Measurements from ENCODE around the gene GFM2. TPM values are rescaled to one million over a fixed set of nuclear protein-coding genes. Genes with fewer than 3 reads are reported as not detected.
"Not testable (repeated sequence)": the region's sequence is repeated elsewhere in the genome, so short reads cannot be mapped to it uniquely, and the experiment has no call there.

The GFM2 gene
- total RNA-seq, 1 experiment from 2014 or later: 46.8 TPM

DNA sequence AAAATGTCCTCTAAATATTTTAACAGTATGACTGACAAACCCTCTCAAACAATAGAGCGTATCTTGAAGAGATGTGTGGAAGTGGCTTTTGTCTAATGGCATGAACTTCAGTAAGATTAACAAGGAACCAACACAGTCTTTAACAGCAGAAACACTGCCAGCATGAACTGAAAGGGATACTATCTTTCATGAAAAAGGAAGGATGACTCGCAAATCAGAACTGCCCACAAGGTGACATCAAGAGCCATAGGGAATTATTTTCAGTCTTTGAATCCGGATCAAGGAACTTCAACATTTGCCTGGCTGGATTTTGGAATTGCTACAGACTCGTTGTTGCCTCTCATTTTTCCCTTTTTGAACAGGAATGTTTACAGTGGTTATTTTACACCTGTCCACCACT lies 87.0 kb downstream of the GFM2 start:
- no peak for DNase-seq
- no peaks in the 10 kb centered on the region for H3K27me3 ChIP-seq (ENCODE audit: control insufficient read depth, insufficient read depth, low read length)
- H3K36me3 ChIP-seq (replicated peaks; ENCODE audit: control insufficient read depth, insufficient read depth, low read length): no peaks in the 10 kb centered on the region
- no peak overlapping the region for H3K4me3 ChIP-seq (ENCODE audit: insufficient read depth, low read depth, low read length)

DNA sequence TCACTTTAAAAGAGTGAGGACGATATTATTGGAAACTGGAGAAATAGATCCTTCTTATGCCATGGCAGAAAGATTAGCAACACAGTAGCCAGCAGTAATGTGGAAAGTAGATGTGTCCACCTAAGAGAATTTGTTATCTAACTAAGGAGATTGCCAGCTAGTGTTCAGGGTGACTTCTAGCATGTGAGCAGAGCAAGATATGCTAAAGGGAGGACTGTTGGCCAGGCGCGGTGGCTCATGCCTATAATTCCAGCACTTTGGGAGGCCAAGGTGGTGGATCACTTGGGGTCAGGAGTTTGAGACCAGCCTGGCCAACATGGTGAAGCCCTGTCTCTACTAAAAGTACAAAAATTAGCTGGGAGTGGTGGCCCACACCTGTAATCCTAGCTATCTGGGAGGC lies 87.6 kb downstream of the GFM2 start:
- not testable (repeated sequence) for H3K4me3 ChIP-seq (ENCODE audit: insufficient read depth, low read depth, low read length); H3K27me3 ChIP-seq (ENCODE audit: control insufficient read depth, insufficient read depth, low read length); DNase-seq; H3K36me3 ChIP-seq (replicated peaks; ENCODE audit: control insufficient read depth, insufficient read depth, low read length)

DNA sequence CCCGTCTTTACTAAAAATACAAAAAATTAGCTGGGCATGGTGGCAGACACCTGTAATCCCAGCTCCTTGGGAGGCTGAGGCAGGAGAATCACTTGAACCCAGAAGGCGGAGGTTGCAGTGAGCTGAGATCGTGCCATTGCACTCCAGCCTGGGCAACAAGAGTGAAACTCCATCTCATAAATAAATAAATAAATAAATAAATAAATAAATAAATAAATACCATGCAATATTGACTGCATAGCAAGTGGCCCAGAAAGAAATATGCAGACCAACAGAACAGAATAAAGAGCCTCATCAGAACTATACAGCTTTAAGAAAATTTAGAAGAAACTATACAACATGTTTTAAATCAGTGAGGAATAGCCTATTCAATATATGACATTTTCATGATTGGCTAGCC lies 88.8 kb downstream of the GFM2 start:
- not testable (repeated sequence) for H3K27me3 ChIP-seq (ENCODE audit: control insufficient read depth, insufficient read depth, low read length); H3K4me3 ChIP-seq (ENCODE audit: insufficient read depth, low read depth, low read length); H3K36me3 ChIP-seq (replicated peaks; ENCODE audit: control insufficient read depth, insufficient read depth, low read length); DNase-seq

DNA sequence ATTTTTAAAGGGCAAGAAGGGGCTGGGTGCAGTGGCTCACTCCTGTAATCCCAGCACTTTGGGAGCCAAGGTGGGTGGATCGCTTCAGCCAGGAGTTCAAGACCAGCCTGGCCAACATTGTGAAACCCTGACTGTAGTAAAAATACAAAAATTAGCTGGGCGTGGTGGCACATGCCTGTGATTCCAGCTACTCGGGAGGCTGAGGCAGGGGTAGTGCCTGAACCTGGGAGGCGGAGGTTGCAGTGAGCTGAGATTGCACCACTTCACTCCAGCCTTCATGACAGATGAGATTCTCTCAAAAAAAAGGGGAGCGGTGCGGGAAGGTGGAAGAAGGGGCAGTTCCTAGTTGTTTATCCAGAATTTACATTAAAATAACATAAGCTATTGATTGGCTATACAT lies 90.5 kb downstream of the GFM2 start:
- H3K4me3 ChIP-seq (ENCODE audit: insufficient read depth, low read depth, low read length); H3K36me3 ChIP-seq (replicated peaks; ENCODE audit: control insufficient read depth, insufficient read depth, low read length); H3K27me3 ChIP-seq (ENCODE audit: control insufficient read depth, insufficient read depth, low read length); DNase-seq: not testable (repeated sequence)

DNA sequence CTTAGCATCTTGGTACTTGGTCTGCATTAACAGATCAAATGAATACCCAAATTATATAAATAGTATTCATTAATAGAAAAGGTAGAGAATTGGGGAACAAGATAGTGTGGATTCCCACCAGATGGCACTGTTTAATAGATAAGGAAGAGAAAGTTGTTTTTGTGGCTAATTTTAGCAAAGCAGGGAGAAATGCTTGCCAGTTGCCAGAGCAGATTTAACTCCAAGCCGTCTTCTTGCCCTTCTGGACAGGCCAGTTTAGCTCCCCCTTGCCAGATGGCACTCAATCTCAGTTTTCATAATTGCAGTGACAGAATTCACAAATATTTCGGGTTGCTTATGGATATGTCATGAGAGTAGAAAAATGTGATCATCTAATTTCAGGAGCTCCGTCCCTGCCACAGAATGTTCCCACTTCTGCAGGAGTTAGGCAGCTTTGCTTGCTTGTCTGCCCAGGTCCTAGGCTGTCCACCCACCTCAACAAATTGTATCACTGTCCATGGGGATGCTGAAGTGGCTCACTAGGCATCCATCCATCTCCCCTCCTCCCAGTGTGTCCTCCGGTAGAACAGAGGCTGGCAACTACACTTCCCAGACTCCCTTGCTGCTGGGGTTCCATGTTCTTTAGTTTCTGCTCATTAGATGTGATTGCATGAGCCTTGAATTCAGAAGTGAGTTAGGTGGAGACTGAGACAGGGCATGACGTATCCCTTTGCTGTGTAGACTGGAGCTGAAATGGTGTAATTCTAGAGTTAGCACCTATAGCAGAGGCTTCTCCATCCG lies 93.7 kb downstream of the GFM2 start:
- no peaks in the 10 kb centered on the region for H3K36me3 ChIP-seq (replicated peaks; ENCODE audit: control insufficient read depth, insufficient read depth, low read length)
- peak; percentile 44 for DNase-seq
- H3K4me3 ChIP-seq (ENCODE audit: insufficient read depth, low read depth, low read length): no peak overlapping the region
- H3K27me3 ChIP-seq (ENCODE audit: control insufficient read depth, insufficient read depth, low read length): no peaks in the 10 kb centered on the region

DNA sequence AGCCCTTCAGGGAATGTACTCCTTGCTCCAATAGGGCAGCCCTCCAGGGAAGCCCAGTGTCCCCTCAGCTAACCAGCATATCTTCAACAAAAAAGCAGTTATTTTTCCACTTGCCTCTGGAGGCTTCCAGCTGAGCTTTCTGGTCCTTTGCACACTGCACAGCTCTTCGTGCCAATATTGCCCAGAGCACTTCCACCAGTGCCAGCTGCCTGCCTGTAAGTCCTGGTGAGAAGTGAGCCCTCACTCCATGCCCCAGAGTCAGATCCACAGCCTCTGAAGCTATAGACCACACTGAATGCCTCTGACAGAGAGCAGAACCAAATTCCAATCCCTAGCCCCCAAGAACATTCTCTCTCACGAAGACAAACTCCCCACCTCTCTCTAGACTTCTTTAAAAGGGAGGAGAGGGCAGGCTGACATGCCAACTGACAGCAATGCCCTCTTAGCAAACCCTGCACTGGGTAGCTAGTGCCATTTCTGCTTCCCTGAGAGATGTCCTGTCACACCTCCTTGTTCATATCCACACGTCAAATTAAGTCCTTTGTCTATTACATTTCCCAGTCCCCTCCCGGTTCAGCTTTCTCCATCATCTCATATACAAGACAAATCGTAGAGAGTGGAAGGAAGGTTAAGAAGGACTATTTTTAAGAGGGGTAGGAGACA lies 94.6 kb downstream of the GFM2 start:
- Histone ChIP-seq H3K4me3 (ENCODE audit: insufficient read depth, low read depth, low read length) (no peak overlapping the region), H3K27me3 (ENCODE audit: control insufficient read depth, insufficient read depth, low read length) (no peaks in the 10 kb centered on the region), H3K36me3 (replicated peaks; ENCODE audit: control insufficient read depth, insufficient read depth, low read length) (no peaks in the 10 kb centered on the region)
- no peak for DNase-seq

Other genes with a start within 250 kb of the GFM2 start
- 31.9 and 51.5 TPM in 2 replicates for gene ENC1, start 126.4 kb downstream of the GFM2 start, total RNA-seq (2014; rRNA removed; shearing (Covaris generic))
- 79.6 and 84.5 TPM in 2 replicates for gene HEXB, start 81.9 kb downstream of the GFM2 start, total RNA-seq (2014; rRNA removed; shearing (Covaris generic))
- gene NSA2, start 132 bp upstream of the GFM2 start, total RNA-seq (2014; rRNA removed; shearing (Covaris generic)): 44.9 and 68.7 TPM in 2 replicates
- gene FAM169A, start 99.3 kb upstream of the GFM2 start, total RNA-seq (2014; rRNA removed; shearing (Covaris generic)): 37.6 and 51.1 TPM in 2 replicates

Data from H7 (cell line).